T-helper 1 cell treated with Interleukin-12 subunit alpha and Interleukin-12 subunit beta and Interleukin-4 antibody, amounts not matched to agents 30 μg/mL and 1 μg/mL, for 36 hours (primary cell): ENCODE data around the gene RUNDC1.
"Not testable (repeated sequence)": the region's sequence is repeated elsewhere in the genome, so short reads cannot be mapped to it uniquely, and the experiment has no call there.

Experiments used
- H3K27ac Mint-ChIP-seq: one replicate; pipeline ENCODE4 v1.8.0; 2021; ENCODE audit warnings: mild to moderate bottlenecking, mixed read lengths
- H3K27me3 Mint-ChIP-seq: one replicate; pipeline ENCODE4 v1.8.0; 2021; ENCODE audit warnings: low read depth, mixed read lengths
- H3K36me3 Mint-ChIP-seq: one replicate; pipeline ENCODE4 v1.8.0; 2021; ENCODE audit warnings: low read depth, mixed read lengths
- H3K4me1 Mint-ChIP-seq: one replicate; pipeline ENCODE4 v1.8.0; 2021; ENCODE audit warnings: low read depth, mixed read lengths
- H3K4me3 Mint-ChIP-seq: one replicate; pipeline ENCODE4 v1.8.0; 2021; ENCODE audit warnings: mild to moderate bottlenecking, moderate library complexity, mixed read lengths
- H3K9me3 Mint-ChIP-seq: one replicate; pipeline ENCODE4 v1.8.0; 2021; ENCODE audit warnings: mixed read lengths

The RUNDC1 gene

DNA sequence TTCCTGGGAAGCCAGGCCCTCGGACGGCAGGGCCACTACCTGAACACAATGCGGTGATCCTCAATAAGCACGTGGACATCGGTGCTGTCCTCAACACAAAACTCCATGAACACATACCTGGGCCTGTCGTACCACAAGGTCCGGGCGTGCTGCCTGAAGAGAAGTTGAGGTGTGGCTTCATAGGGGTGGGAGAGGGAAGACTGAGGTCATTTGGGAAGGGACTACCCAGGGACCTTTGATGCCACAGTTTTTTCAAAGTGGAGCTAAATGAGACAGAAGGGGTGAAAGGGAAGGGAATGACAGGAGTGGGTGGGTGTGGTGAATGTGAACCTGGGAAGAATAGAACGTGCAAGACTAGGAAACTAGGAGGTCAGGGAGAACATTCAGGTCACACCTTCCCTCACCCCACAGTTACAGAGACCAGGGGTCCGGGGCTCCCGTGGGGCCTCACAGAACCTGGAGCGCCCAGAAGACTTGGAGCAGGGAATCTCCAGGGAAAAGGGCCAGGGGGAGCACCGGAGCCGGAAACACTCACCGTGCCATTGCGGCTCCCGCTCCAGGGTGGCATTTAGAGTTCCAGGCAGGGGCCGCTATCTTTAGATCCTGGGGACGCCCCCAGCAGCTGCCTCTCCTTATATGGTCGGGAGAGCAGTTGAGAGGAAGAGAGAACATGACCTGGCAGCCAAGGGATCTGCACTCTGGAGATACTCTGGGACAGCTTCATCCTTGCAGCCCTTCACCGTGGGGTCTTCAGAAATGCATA lies 673 bp upstream of the RUNDC1 start, which contains the start of gene PTGES3L:
Gene PTGES3L, minus strand, starts transcription at position 570 of the 763 bp plus-strand sequence. Its CDS starts 27 bp downstream, at position 543.
- H3K4me1 Mint-ChIP-seq: peaks cover 21% of the 10 kb centered on the region
- H3K36me3 Mint-ChIP-seq: peaks cover 12% of the 10 kb centered on the region
- H3K9me3 Mint-ChIP-seq: no peaks in the 10 kb centered on the region
- H3K4me3 Mint-ChIP-seq: peak within 1 kb of the TSS; percentile 96
- peak within 1 kb of the TSS; percentile 97 for H3K27ac Mint-ChIP-seq
- no peaks in the 10 kb centered on the region for H3K27me3 Mint-ChIP-seq

- Mint-ChIP-seq H3K27ac (peak overlapping the region; percentile 88), H3K27me3 (no peaks in the 10 kb centered on the region)
Observed at GRCh38 chr17:42980766-42981397, 517 bp downstream of the RUNDC1 start.

GRCh38 chr17:42982266-42982665 lies 1.9 kb downstream of the RUNDC1 start:
- Mint-ChIP-seq H3K27ac (peak overlapping the region; percentile 43), H3K36me3 (peaks cover 17% of the 10 kb centered on the region), H3K4me1 (peaks cover 25% of the 10 kb centered on the region)

More at GRCh38 chr17:42980766-42981397, 517 bp downstream of the RUNDC1 start:
- H3K4me1 Mint-ChIP-seq: peaks cover 25% of the 10 kb centered on the region
- peak overlapping the region; percentile 94 for H3K4me3 Mint-ChIP-seq
- peaks cover 16% of the 10 kb centered on the region for H3K36me3 Mint-ChIP-seq
- no peaks in the 10 kb centered on the region for H3K9me3 Mint-ChIP-seq

DNA sequence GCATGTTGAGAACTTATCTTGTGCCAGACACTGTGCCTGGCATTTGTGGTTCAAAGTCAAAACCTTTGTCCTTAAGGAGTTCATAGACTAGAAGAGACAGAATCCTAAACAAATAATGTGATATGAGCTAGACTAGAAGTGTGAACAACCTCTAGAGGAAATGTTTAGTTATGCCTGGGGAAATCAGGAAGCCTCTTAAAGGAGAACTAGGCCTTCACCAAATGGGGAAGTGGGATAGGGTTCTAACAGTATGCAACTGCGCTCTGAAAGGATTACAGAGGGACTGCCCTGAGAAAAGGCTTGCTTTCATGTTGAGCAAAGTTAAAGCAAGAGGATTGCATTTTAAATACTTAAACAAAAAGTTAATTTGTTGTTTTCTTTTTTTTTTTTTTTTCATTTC lies 4.9 kb downstream of the RUNDC1 start:
- no peak overlapping the region for H3K4me3 Mint-ChIP-seq
- H3K27me3 Mint-ChIP-seq: no peaks in the 10 kb centered on the region
- H3K9me3 Mint-ChIP-seq: no peaks in the 10 kb centered on the region
- H3K36me3 Mint-ChIP-seq: peaks cover 34% of the 10 kb centered on the region
- H3K27ac Mint-ChIP-seq: no peak overlapping the region
- peaks cover 18% of the 10 kb centered on the region for H3K4me1 Mint-ChIP-seq

More at GRCh38 chr17:42982266-42982665, 1.9 kb downstream of the RUNDC1 start:
- Mint-ChIP-seq H3K27me3 (no peaks in the 10 kb centered on the region), H3K9me3 (no peaks in the 10 kb centered on the region), H3K4me3 (peak overlapping the region; percentile 94)

DNA sequence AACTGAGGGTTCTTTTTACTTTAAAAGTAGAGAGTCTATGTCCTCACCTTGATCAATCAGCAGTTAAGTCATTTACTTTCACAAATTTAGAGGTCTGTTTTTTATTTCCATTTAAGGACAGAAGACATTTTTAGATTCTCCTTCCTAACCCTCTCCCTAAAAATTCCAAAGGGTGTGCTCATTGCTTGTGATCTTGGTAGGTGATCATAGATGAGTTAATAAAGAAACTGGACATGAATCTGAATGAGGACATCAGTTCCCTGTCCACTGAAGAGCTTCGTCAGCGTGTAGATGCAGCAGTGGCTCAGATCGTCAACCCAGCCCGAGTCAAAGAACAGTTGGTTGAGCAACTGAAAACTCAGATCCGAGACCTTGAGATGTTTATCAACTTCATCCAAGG lies 8.8 kb downstream of the RUNDC1 start:
- peaks cover 7% of the 10 kb centered on the region for H3K4me1 Mint-ChIP-seq
- H3K27ac Mint-ChIP-seq: no peak overlapping the region
- no peak overlapping the region for H3K4me3 Mint-ChIP-seq
- H3K9me3 Mint-ChIP-seq: no peaks in the 10 kb centered on the region
- peaks cover 38% of the 10 kb centered on the region for H3K36me3 Mint-ChIP-seq
- no peaks in the 10 kb centered on the region for H3K27me3 Mint-ChIP-seq

DNA sequence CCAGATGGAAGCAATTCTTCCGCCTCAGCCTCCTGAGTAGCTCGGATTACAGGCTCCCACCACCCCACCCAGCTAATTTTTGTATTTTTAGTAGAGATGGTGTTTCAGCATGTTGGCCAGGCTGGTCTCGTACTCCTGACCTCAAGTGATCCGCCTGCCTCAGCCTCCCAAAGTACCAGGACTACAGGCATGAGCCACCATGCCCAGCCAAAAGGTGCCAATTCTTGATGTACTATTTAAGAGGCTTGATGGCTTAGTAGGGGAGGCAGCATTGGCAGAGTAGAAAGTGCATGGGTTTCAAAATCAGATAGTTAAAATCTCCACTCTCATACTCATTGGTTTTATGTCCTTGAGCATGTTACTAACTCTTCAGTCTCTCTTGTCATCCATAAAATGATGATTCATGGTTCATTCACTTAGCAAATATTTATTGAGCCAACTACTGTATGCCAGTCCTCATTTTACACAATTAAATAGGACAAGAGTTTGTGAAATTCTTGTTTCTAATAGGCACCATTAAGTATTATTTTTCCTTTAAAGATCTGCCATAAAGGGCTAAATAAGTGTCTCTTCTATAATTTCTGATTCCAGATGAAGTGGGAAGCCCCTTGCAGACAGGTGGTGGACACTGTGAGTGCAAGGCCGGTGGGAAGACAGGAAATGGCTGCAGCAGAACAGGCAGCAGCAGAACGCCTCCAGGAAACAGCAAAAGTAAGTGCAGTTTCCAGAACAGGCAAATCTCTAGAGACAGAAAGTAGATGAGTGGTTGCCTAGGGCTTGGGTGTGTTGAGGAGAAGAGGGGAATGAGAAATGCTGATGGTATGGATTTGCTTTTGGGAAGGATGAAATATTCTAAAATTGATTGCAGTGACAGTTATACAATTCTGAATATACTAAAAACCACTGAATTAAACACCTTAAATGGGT lies 9.6 kb downstream of the RUNDC1 start:
- H3K27me3 Mint-ChIP-seq: no peaks in the 10 kb centered on the region
- H3K4me1 Mint-ChIP-seq: peaks cover 7% of the 10 kb centered on the region
- no peak overlapping the region for H3K4me3 Mint-ChIP-seq
- no peak overlapping the region for H3K27ac Mint-ChIP-seq
- no peaks in the 10 kb centered on the region for H3K9me3 Mint-ChIP-seq
- H3K36me3 Mint-ChIP-seq: peaks cover 39% of the 10 kb centered on the region

DNA sequence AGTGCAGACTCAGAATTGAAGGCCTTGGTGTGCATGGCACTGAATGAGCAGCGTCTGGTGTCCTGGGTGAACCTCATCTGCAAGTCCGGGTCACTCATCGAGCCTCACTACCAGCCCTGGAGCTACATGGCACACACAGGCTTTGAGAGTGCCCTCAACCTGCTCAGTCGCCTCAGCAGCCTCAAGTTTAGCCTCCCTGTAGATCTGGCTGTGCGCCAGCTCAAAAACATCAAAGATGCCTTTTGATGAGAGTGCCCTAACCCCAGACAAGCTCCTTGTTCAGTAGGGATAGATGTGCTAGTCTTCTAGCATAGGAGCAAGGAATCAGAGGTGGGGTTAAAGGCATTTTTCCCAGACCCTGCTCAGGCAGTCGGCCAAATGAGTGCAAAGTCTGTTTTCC lies 11.1 kb downstream of the RUNDC1 start:
- no peak overlapping the region for H3K27ac Mint-ChIP-seq
- no peaks in the 10 kb centered on the region for H3K27me3 Mint-ChIP-seq
- peaks cover 34% of the 10 kb centered on the region for H3K36me3 Mint-ChIP-seq
- no peak overlapping the region for H3K4me3 Mint-ChIP-seq
- H3K9me3 Mint-ChIP-seq: no peaks in the 10 kb centered on the region
- H3K4me1 Mint-ChIP-seq: no peaks in the 10 kb centered on the region

- Mint-ChIP-seq H3K36me3 (peaks cover 33% of the 10 kb centered on the region), H3K9me3 (no peaks in the 10 kb centered on the region), H3K27me3 (no peaks in the 10 kb centered on the region), H3K27ac (no peak overlapping the region), H3K4me3 (no peak overlapping the region), H3K4me1 (peaks cover 4% of the 10 kb centered on the region)
Observed at GRCh38 chr17:42992872-42993271, 12.5 kb downstream of the RUNDC1 start.

DNA sequence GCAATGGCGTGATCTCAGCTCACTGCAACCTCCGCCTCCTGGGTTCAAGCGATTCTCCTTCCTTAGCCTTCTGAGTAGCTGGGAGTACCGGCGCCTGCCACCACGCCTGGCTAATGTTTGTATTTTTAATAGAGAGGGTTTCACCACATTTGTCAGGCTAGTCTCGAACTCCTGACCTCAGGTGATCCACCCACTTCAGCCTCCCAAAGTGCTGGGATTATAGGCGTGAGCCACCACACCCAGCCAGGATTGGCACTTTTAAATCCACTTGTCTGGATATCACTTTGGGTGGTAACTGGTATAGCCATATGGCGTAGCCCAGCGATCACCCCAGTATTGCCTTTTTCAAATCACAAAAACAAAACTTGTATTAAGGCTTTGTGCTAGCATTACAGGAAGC lies 13.5 kb downstream of the RUNDC1 start:
- not testable (repeated sequence) for H3K27ac Mint-ChIP-seq, H3K4me1 Mint-ChIP-seq, H3K9me3 Mint-ChIP-seq, H3K4me3 Mint-ChIP-seq, H3K27me3 Mint-ChIP-seq
- H3K36me3 Mint-ChIP-seq: peaks cover 29% of the 10 kb centered on the region

DNA sequence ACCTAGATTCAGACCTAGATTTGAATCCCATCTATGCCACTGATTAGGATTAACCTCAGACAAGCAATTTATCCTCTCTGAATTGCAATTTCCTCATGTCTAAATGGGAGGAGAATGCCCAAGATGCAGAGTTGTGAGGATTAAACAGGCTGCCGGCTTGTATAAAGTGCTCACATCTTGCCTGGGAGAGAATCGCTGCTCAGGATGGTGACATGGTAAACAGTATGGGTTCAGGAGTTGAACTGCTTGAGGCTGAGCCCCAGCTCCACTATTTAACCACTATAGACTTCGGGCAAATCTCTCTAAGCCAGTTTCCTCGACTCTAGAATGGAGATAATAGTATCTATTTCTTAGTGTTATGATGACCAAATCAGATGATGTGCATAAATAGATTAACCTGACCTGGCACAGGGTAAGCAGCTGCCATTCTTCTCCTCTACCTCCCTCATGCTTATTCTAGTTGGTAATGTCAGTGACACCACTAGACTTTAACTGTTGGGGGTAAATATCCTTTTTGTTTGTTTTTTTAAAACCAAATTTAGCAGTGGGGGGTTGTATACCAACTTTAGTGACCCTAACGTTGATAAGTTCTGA lies 17.1 kb downstream of the RUNDC1 start:
- Mint-ChIP-seq H3K4me1 (peaks cover 20% of the 10 kb centered on the region), H3K27ac (peak overlapping the region; percentile 92), H3K4me3 (peak overlapping the region; percentile 90), H3K27me3 (no peaks in the 10 kb centered on the region), H3K36me3 (peaks cover 27% of the 10 kb centered on the region), H3K9me3 (no peaks in the 10 kb centered on the region)

DNA sequence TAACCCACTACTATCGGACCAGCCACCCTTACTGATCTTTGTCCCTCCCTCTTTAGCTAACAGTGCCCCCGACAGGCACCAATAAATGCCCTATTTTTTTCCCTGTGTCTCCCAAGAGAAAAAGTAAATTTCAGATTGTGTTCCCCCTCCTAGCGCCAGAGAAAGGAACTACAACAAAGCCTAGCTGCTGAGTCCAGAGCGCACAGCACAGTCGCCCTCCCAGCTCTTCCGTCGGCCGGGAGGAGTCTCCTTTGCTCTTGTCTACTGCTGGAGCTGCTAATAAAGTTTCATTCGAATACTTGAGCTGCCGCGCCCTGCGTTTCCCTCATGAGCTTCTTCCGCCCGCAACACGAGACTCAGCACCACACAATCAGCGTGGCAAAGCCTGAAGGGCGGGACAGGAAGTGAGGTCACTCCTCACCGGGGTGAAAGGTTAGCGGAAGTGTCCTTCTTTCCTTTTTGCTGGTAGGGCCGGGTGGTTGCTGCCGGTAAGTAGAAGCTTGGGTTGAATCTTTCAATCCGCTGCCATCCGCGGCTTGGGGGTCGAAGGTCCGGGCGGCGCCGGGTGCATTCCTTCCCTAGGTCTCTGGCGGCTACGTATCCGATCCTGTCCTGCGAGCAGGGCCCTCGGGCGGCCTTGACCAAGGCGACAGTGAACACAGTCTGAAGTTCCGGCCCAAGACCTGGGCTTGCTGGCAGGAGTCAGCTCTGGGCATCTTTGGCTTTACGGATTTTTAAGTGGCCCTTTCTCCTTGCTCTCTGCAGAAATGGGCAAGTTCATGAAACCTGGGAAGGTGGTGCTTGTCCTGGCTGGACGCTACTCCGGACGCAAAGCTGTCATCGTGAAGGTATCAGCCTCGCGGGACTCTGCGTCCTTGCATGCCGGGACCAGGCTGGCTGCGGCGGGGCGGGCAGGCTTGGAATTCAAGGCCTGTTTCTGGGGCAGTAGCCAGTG lies 17.9 kb downstream of the RUNDC1 start, which contains the start of gene RPL27:
Gene RPL27, plus strand, starts transcription at position 436 of the 955 bp plus-strand sequence. Its CDS starts 332 bp downstream, at position 768.
- Mint-ChIP-seq H3K4me1 (peaks cover 20% of the 10 kb centered on the region), H3K9me3 (no peaks in the 10 kb centered on the region), H3K27ac (peak within 1 kb of the TSS; percentile 92), H3K36me3 (peaks cover 31% of the 10 kb centered on the region), H3K4me3 (peak within 1 kb of the TSS; percentile 90), H3K27me3 (no peaks in the 10 kb centered on the region)

DNA sequence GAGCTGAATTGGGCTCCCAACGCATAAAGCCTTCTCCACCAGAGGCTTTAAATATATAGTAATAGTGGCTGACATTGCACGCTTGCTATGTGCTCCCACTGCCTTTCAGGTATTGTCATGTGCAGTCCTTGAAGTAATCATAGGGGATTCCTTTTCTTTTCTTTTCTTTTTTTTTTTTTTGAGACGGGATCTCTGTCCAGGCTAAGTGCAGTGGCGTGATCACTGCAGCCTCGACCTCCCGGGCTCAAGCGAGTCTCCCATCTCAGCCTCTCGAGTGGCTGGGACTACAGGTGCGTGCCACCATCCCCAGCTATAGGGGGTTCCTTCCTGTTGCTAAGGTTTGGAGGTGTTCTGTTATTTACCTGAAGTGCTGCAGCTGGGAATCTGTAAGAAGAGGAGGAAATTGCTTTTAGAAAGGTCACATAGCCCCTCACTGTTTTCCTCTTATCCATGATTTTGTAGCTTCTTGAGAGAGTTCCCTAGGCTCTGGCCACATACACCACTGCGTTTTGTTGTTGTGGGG lies 18.7 kb downstream of the RUNDC1 start:
- Mint-ChIP-seq H3K36me3 (peaks cover 36% of the 10 kb centered on the region), H3K4me3 (peak overlapping the region; percentile 90), H3K27me3 (no peaks in the 10 kb centered on the region), H3K4me1 (peaks cover 20% of the 10 kb centered on the region), H3K9me3 (no peaks in the 10 kb centered on the region), H3K27ac (peak overlapping the region; percentile 92)

GRCh38 chr17:43000894-43001293 lies 20.5 kb downstream of the RUNDC1 start:
- H3K27me3 Mint-ChIP-seq, H3K4me3 Mint-ChIP-seq, H3K27ac Mint-ChIP-seq, H3K9me3 Mint-ChIP-seq: not testable (repeated sequence)
- Mint-ChIP-seq H3K36me3 (peaks cover 33% of the 10 kb centered on the region), H3K4me1 (peaks cover 20% of the 10 kb centered on the region)
